Measurements from ENCODE around the gene GGACT. TPM values are rescaled to one million over a fixed set of nuclear protein-coding genes. Genes with fewer than 3 reads are reported as not detected.
"Not testable (repeated sequence)": the region's sequence is repeated elsewhere in the genome, so short reads cannot be mapped to it uniquely, and the experiment has no call there.

Gene GGACT
- total and polyA plus RNA-seq, 12 donors: 1.8 to 16.0 (median 10.2) TPM

DNA sequence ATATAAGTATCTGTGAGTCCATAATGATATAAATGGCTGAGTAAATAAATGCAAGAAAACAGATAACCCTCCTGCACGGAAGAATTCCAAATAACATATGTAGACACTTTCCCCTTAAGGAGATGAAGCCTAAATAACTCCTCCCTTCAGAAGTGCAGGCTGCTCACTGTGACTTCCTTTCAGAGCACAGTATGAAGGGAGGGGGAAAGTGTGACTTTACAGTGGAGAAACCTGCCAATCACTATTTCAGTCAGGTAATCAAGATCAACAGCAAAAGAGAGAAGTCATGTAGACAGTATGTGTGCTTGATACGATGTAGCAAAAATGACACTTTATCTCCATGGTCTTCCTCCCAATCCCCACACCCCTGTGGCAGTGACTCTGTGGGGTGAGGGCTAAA lies 7.1 kb downstream of the GGACT start:
- Histone ChIP-seq H3K36me3 (replicated peaks in 1 of 2) (no peaks in the 10 kb centered on the region), H3K27ac (no peak overlapping the region), H3K4me3 (no peak overlapping the region), H3K27me3 (no peaks in the 10 kb centered on the region), H3K4me1 (replicated peaks in 1 of 2) (no peaks in the 10 kb centered on the region), H3K9me3 (replicated peaks in 1 of 3) (no peaks in the 10 kb centered on the region)
- no peak for DNase-seq
- TF ChIP-seq POLR2A (IDR thresholded peaks at IDR 0.05): no peak
- TF ChIP-seq, protein P1, sequence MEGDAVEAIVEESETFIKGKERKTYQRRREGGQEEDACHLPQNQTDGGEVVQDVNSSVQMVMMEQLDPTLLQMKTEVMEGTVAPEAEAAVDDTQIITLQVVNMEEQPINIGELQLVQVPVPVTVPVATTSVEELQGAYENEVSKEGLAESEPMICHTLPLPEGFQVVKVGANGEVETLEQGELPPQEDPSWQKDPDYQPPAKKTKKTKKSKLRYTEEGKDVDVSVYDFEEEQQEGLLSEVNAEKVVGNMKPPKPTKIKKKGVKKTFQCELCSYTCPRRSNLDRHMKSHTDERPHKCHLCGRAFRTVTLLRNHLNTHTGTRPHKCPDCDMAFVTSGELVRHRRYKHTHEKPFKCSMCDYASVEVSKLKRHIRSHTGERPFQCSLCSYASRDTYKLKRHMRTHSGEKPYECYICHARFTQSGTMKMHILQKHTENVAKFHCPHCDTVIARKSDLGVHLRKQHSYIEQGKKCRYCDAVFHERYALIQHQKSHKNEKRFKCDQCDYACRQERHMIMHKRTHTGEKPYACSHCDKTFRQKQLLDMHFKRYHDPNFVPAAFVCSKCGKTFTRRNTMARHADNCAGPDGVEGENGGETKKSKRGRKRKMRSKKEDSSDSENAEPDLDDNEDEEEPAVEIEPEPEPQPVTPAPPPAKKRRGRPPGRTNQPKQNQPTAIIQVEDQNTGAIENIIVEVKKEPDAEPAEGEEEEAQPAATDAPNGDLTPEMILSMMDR (IDR thresholded peaks at IDR 0.05): no peak
- WGBS, 4 donors: 93 to 98% (median 96%) methylated on average over 2 of the region's 2 CpGs
- intact Hi-C loops (cut with DNase I): no loop called here

DNA sequence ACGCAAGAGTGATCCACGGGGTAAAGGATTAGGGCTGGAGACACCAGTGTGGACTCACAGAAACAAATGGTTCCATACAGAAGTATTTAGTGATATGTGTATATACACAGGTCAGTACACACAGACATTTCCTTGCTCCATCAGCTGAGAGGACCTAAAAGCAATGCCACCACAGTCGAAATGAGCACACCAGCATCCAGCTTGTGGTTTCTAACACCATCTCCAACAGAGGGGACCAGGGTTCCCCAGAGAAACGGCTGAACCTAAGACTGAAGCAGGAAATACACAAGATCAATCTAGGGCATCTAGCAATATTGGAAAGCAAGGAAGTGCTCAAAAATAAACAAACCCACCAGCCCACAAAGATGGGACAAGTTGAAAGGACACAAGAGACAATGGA lies 7.6 kb downstream of the GGACT start:
- TF ChIP-seq POLR2A (IDR thresholded peaks at IDR 0.05): no peak
- TF ChIP-seq, protein P1 (IDR thresholded peaks at IDR 0.05): no peak
- intact Hi-C loops (cut with DNase I): no loop called here
- H3K4me3 ChIP-seq: no peak overlapping the region
- no peaks in the 10 kb centered on the region for H3K36me3 ChIP-seq (replicated peaks in 1 of 2)
- H3K27ac ChIP-seq: no peak overlapping the region
- no peaks in the 10 kb centered on the region for H3K9me3 ChIP-seq (replicated peaks in 1 of 3)
- no peaks in the 10 kb centered on the region for H3K4me1 ChIP-seq (replicated peaks in 1 of 2)
- no peak for DNase-seq
- no peaks in the 10 kb centered on the region for H3K27me3 ChIP-seq
- 89 to 97% (median 95%) methylated on average over 4 of the region's 4 CpGs for WGBS, 4 donors

GRCh38 chr13:100580045-100580444 lies 8.5 kb downstream of the GGACT start:
- intact Hi-C loops (cut with DNase I): no loop called here
- TF ChIP-seq, protein P1 (IDR thresholded peaks at IDR 0.05): no peak
- TF ChIP-seq POLR2A (IDR thresholded peaks at IDR 0.05): no peak
- no peaks in the 10 kb centered on the region for H3K9me3 ChIP-seq (replicated peaks in 1 of 3)
- no peak for DNase-seq
- H3K27ac ChIP-seq: no peak overlapping the region
- H3K36me3 ChIP-seq (replicated peaks in 1 of 2): no peaks in the 10 kb centered on the region
- WGBS, 4 donors: 95 to 97% (median 96%) methylated on average over 11 to 12 of the region's 12 CpGs
- no peaks in the 10 kb centered on the region for H3K4me1 ChIP-seq (replicated peaks in 1 of 2)
- no peak overlapping the region for H3K4me3 ChIP-seq
- no peaks in the 10 kb centered on the region for H3K27me3 ChIP-seq

DNA sequence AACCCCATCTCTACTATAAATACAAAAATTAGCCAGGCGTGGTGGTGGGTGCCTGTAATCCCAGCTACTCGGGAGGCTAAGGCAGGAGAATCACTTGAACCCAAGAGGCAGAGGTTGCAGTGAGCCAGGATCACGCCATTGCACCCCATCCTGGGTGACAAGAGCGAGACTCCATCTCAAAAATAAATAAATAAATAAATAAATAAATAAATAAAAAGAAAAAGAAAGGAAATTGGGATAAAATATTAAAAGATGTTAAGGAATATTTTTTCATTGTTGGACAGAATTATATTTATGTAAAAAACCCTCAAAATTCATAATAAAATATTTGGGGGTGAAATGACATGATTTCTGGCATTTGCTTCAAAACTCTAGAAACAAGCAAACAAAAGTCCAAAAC lies 11.3 kb downstream of the GGACT start:
- H3K36me3 ChIP-seq (replicated peaks in 1 of 2); H3K27ac ChIP-seq; DNase-seq; H3K27me3 ChIP-seq; H3K4me3 ChIP-seq; H3K9me3 ChIP-seq (replicated peaks in 1 of 3); H3K4me1 ChIP-seq (replicated peaks in 1 of 2): not testable (repeated sequence)
- intact Hi-C loops (cut with DNase I): loop anchor here in 1 of 2 donors (10.0 kb wide), 1 partner anchor 548 kb away; no protein-coding TSS in a partner anchor
- WGBS, 4 donors: 91 to 100% (median 98%) methylated on average over 4 of the region's 4 CpGs

DNA sequence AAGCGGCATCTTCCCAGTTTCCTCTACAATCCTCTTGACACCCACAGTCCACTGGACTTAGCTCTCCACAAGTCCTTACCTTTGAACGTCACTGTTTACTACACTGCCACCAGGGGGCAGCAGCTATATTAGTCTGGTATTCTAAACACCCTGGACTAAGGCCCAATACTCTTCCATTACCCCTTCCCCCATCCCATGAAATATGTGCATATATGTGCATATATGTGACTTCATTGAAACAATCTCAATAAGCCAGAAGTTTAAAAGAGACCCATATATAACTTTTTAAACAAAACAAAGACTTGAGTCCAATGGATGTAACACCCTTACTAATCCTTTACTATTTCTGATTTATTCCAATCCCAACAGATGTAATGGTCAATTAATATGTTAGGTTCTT lies 15.5 kb downstream of the GGACT start:
- TF ChIP-seq, protein P1 (IDR thresholded peaks at IDR 0.05): peak; percentile 63 to 80 (median 72)
- no peak for TF ChIP-seq POLR2A (IDR thresholded peaks at IDR 0.05)
- DNase-seq: peak; percentile 68 to 90 (median 86)
- WGBS, 4 donors: 28 to 40% (median 33%) methylated on average over 2 of the region's 2 CpGs
- Histone ChIP-seq H3K9me3 (replicated peaks in 1 of 3) (no peaks in the 10 kb centered on the region), H3K4me1 (replicated peaks in 1 of 2) (no peaks in the 10 kb centered on the region), H3K36me3 (replicated peaks in 1 of 2) (no peaks in the 10 kb centered on the region), H3K27ac (no peak overlapping the region), H3K4me3 (no peak overlapping the region), H3K27me3 (no peaks in the 10 kb centered on the region)
- intact Hi-C loops (cut with DNase I): loop anchor here in 1 of 2 donors (10.0 kb wide), 1 partner anchor 552 kb away; no protein-coding TSS in a partner anchor

Measured in adrenal gland (tissue), 12 donors.